ENCODE results near the gene NEK10. TPM values are rescaled to one million over a fixed set of nuclear protein-coding genes. Genes with fewer than 3 reads are reported as not detected.

NEK10 gene
- total RNA-seq, 4 donors from 2014 or later, result 4.0 to 6.0 (median 5.4) TPM

- Histone ChIP-seq H3K27me3 (no peaks in the 10 kb centered on the region), H3K27ac (no peak overlapping the region), H3K9me3 (no peaks in the 10 kb centered on the region), H3K4me1 (no peaks in the 10 kb centered on the region), H3K36me3 (no peaks in the 10 kb centered on the region), H3K4me3 (no peak overlapping the region)
- no peak for DNase-seq
- TF ChIP-seq, protein P1, sequence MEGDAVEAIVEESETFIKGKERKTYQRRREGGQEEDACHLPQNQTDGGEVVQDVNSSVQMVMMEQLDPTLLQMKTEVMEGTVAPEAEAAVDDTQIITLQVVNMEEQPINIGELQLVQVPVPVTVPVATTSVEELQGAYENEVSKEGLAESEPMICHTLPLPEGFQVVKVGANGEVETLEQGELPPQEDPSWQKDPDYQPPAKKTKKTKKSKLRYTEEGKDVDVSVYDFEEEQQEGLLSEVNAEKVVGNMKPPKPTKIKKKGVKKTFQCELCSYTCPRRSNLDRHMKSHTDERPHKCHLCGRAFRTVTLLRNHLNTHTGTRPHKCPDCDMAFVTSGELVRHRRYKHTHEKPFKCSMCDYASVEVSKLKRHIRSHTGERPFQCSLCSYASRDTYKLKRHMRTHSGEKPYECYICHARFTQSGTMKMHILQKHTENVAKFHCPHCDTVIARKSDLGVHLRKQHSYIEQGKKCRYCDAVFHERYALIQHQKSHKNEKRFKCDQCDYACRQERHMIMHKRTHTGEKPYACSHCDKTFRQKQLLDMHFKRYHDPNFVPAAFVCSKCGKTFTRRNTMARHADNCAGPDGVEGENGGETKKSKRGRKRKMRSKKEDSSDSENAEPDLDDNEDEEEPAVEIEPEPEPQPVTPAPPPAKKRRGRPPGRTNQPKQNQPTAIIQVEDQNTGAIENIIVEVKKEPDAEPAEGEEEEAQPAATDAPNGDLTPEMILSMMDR (IDR thresholded peaks at IDR 0.05), result no peak
- no peak for TF ChIP-seq POLR2A (IDR thresholded peaks at IDR 0.05)
Observed at GRCh38 chr3:27081992-27082607, 287.1 kb downstream of the NEK10 start.

DNA sequence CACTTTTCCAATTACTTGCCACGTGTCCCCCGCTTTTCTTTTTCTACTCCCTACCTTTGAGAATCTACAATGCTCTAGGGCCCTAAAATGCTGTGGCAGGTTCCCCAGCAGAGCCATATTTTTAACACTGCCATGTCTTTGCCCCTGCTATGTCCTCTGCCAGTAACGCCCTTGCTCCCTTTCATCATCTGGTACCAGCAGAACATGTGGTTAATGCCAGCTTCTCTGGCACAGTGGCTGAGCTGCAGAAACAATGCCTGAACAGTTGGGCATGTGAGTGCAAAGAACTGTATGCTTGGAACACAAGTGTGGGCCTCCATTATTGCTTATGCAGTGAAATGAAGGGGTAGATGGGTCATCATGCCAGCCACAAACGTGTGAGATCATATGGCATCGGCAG lies 287.6 kb downstream of the NEK10 start:
- no peak for TF ChIP-seq POLR2A (IDR thresholded peaks at IDR 0.05)
- TF ChIP-seq, protein P1 (IDR thresholded peaks at IDR 0.05), result no peak
- Histone ChIP-seq H3K9me3 (no peaks in the 10 kb centered on the region), H3K27me3 (no peaks in the 10 kb centered on the region), H3K4me3 (no peak overlapping the region), H3K27ac (no peak overlapping the region), H3K36me3 (no peaks in the 10 kb centered on the region), H3K4me1 (no peaks in the 10 kb centered on the region)
- DNase-seq, result no peak

GRCh38 chr3:27080258-27080525 lies 289.0 kb downstream of the NEK10 start:
- DNase-seq, result no peak

GRCh38 chr3:27079427-27080257 lies 289.5 kb downstream of the NEK10 start:
- Histone ChIP-seq H3K27ac (no peak overlapping the region), H3K4me1 (no peaks in the 10 kb centered on the region), H3K4me3 (no peak overlapping the region), H3K9me3 (no peaks in the 10 kb centered on the region), H3K27me3 (no peaks in the 10 kb centered on the region), H3K36me3 (no peaks in the 10 kb centered on the region)
- DNase-seq, result no peak
- TF ChIP-seq POLR2A (IDR thresholded peaks at IDR 0.05), result no peak
- TF ChIP-seq, protein P1 (IDR thresholded peaks at IDR 0.05), result no peak

More at GRCh38 chr3:27080258-27080525, 289.0 kb downstream of the NEK10 start:
- H3K36me3 ChIP-seq, result no peaks in the 10 kb centered on the region
- no peak for TF ChIP-seq POLR2A (IDR thresholded peaks at IDR 0.05)
- H3K4me3 ChIP-seq, result no peak overlapping the region
- H3K27ac ChIP-seq, result no peak overlapping the region
- H3K9me3 ChIP-seq, result no peaks in the 10 kb centered on the region
- no peaks in the 10 kb centered on the region for H3K4me1 ChIP-seq
- no peaks in the 10 kb centered on the region for H3K27me3 ChIP-seq

DNA sequence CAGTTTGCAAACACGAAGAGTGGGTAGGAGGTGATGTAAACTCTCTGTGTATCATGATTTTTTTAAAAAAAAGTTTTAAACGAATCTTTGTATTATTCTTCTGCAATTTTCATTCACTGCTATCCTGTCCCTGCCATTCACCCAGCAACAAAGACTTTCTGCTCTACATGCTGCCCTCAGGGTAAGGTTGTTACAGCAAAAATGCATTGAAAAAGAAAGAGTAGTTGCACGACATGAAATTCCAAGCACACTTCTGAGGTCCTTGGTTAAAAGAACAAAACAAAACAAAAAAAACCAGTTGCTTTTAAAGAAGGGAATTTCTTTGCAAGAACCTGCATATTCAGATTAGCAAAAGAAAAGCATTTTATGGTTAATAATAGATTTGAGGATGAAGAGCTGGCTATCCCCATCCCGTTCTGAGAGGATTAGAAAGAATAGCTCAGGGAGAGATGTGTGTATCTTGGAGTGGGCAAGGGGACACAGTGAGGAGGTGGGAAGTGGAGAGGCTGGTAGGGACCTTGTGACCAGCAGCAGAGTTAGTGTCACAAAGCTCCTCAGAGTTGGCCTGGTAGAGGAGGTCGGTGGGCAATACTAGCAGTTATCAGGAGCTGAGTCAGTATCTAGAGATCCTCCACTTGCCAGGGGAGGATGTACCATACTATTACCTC lies 290.8 kb downstream of the NEK10 start:
- Histone ChIP-seq H3K27me3 (no peaks in the 10 kb centered on the region), H3K4me3 (no peak overlapping the region)

More for the DNA sequence above, 290.8 kb downstream of the NEK10 start:
- no peak overlapping the region for H3K27ac ChIP-seq
- TF ChIP-seq, protein P1 (IDR thresholded peaks at IDR 0.05), result no peak
- TF ChIP-seq POLR2A (IDR thresholded peaks at IDR 0.05), result no peak
- H3K4me1 ChIP-seq, result no peaks in the 10 kb centered on the region
- H3K36me3 ChIP-seq, result no peaks in the 10 kb centered on the region
- no peaks in the 10 kb centered on the region for H3K9me3 ChIP-seq
- no peak for DNase-seq
